ENCODE measurements around the gene SMARCD3. TPM values are rescaled to one million over a fixed set of nuclear protein-coding genes. Genes with fewer than 3 reads are reported as not detected.

Gene SMARCD3
- 46.2 and 52.7 TPM in 2 replicates for total RNA-seq

DNA sequence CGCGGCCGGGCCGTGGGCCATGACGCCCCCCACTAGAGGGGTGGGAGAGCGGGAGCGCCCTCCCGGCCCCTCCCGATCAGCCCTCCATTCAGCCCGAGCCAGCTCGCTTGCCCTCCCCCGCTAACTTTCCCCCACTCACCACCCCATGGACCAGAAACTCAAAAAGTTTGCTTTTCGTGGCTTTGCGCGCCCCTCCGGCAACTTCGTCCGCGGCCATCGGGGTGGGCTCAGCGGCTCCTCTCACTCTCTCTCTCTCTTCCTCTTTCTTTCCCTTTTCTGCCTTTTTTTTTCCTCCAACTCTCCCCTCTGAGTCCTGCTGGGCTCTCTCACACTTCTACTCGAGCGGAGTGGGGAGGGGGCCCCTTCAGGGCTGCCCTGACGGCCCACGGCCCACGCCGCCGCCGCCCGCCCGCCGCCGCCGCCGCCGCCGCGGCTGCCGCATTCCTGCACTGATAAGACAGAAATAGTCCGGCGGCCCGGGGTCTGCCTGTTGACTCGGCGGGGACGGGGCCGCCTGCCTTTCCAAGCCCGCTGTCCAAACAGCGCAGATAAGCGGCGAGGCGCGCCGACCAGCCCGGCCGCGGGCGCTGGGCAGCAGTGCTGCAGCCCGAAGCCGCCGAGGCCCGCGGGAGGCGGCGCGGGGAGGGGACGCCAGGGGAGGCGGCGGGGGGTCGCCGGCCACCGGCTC is at the start of gene SMARCD3:
TSS of gene SMARCD3 (minus strand) at position 349 of the 688 bp plus-strand sequence. CDS start at position 217, 132 bp downstream.

GRCh38 chr7:151232091-151232916 is 16.2 kb downstream of the SMARCD3 start, which contains the start of gene CHPF2:
CHPF2 (plus strand) TSS chr7:151232483; CDS start chr7:151234012, 1,529 bp downstream.

GRCh38 chr7:151226875-151227782 is 21.4 kb downstream of the SMARCD3 start, which contains the start of gene ABCF2:
ABCF2 (minus strand) TSS chr7:151227205; CDS start chr7:151226458, 747 bp downstream.

GRCh38 chr7:151210087-151210854 is 38.2 kb downstream of the SMARCD3 start, which contains the start of gene H2BK1:
H2BK1 (minus strand) TSS chr7:151210488; CDS start chr7:151210318, 170 bp downstream.

Other genes with a start within 250 kb of the SMARCD3 start
- under 0.01 and 0.16 TPM in 2 replicates for gene ATG9B, start 224.2 kb downstream of the SMARCD3 start, total RNA-seq
- 33.9 and 37.3 TPM in 2 replicates for gene ABCB8, start 220.2 kb downstream of the SMARCD3 start, total RNA-seq
- 0.12 and 0.16 TPM in 2 replicates for gene ASIC3, start 200.2 kb downstream of the SMARCD3 start, total RNA-seq
- 12.2 and 12.4 TPM in 2 replicates for gene CDK5, start 190.8 kb downstream of the SMARCD3 start, total RNA-seq
- gene SLC4A2, start 189.1 kb downstream of the SMARCD3 start, total RNA-seq = 69.2 and 82.3 TPM in 2 replicates
- gene FASTK, start 167.9 kb downstream of the SMARCD3 start, total RNA-seq = 134 and 135 TPM in 2 replicates
- gene TMUB1, start 165.2 kb downstream of the SMARCD3 start, total RNA-seq = 18.3 and 24.5 TPM in 2 replicates
- 42.9 and 73.5 TPM in 2 replicates for gene AGAP3, start 162.2 kb downstream of the SMARCD3 start, total RNA-seq
- not detected in 2 replicates for gene GBX1, start 81.0 kb downstream of the SMARCD3 start, total RNA-seq
- gene ASB10, start 61.4 kb downstream of the SMARCD3 start, total RNA-seq = not detected in 2 replicates
- gene H2BK1, start 38.2 kb downstream of the SMARCD3 start, total RNA-seq = not detected in 2 replicates
- gene ABCF2, start 21.5 kb downstream of the SMARCD3 start, total RNA-seq = 56.0 and 57.3 TPM in 2 replicates
- 94.7 and 105 TPM in 2 replicates for gene CHPF2, start 16.2 kb downstream of the SMARCD3 start, total RNA-seq
- gene NUB1, start 93.1 kb upstream of the SMARCD3 start, total RNA-seq = 35.0 and 38.7 TPM in 2 replicates
- 0.24 and 1.1 TPM in 2 replicates for gene WDR86, start 161.3 kb upstream of the SMARCD3 start, total RNA-seq
- 0.16 and 0.61 TPM in 2 replicates for gene CRYGN, start 191.4 kb upstream of the SMARCD3 start, total RNA-seq